Ascending aorta (tissue), 2 donors: ENCODE data around the gene SREK1IP1. TPM values are rescaled to one million over a fixed set of nuclear protein-coding genes. Genes with fewer than 3 reads are reported as not detected.

Source experiments
- DNase-seq, 2 donors: peaks; one replicate each; pipeline ENCODE4 v3.0.0-alpha.2; 2019; ENCODE audit warnings: low spot score in 2 of 2
- H3K27ac ChIP-seq, 2 donors: fragments of 200-600 bp; sonication (generic); one replicate each; pipeline ENCODE4 v1.5.1; 2016 to 2017; ENCODE audit warnings: mild to moderate bottlenecking in 1 of 2
- H3K27me3 ChIP-seq: fragments of 200-600 bp; sonication (generic); one replicate; pipeline ENCODE4 v1.5.1; 2017
- H3K36me3 ChIP-seq, 2 donors: fragments of 200-600 bp; sonication (generic); one replicate each; pipeline ENCODE4 v1.5.1; 2016
- H3K4me1 ChIP-seq, 2 donors: fragments of 200-600 bp; sonication (generic); one replicate each; pipeline ENCODE4 v1.5.1; 2016 to 2017; ENCODE audit warnings: mild to moderate bottlenecking in 1 of 2
- H3K4me3 ChIP-seq, 2 donors: fragments of 200-600 bp; sonication (generic); one replicate each; pipeline ENCODE4 v1.5.1; 2016 to 2017; ENCODE audit warnings: mild to moderate bottlenecking in 1 of 2
- H3K9me3 ChIP-seq, 2 donors: fragments of 200-600 bp; sonication (generic); one replicate each; pipeline ENCODE4 v1.5.1; 2016
- intact Hi-C: fragments of 100-400 bp; cut with DNase I; formaldehyde crosslinking; loops from one replicate; pipeline ENCODE4 v1.15.1; 2023
- total RNA-seq: library from RNA; depleted of rRNA; stranded (reverse); fragments of >200 nt; gene quantifications from one replicate; pipeline ENCODE4 v1.1.0, GENCODE V29; 2016
- TF ChIP-seq, protein P1 (sequence below), 3 experiments: fragments of 200-600 bp in 2 of 3; fragments of 450-650 bp in 1 of 3; sonication (generic) in 2 of 3; IDR thresholded peaks; one replicate each; pipeline ENCODE4 v1.5.1; 2016 to 2019; ENCODE audit warnings: antibody characterized with exemption in 3 of 3, mild to moderate bottlenecking in 1 of 3, moderate library complexity in 1 of 3

The SREK1IP1 gene
- total RNA-seq, 1 donor from 2014 or later: 7.9 TPM

GRCh38 chr5:64693636-64694035 lies 74.9 kb downstream of the SREK1IP1 start:
- Histone ChIP-seq H3K27me3 (no peaks in the 10 kb centered on the region), H3K9me3 (peaks cover 0 to 11% of the 10 kb centered on the region in 2 donors), H3K4me3 (no peak overlapping the region), H3K4me1 (no peaks in the 10 kb centered on the region), H3K36me3 (no peaks in the 10 kb centered on the region), H3K27ac (no peak overlapping the region)
- intact Hi-C loops: no loop called here
- TF ChIP-seq, protein P1, sequence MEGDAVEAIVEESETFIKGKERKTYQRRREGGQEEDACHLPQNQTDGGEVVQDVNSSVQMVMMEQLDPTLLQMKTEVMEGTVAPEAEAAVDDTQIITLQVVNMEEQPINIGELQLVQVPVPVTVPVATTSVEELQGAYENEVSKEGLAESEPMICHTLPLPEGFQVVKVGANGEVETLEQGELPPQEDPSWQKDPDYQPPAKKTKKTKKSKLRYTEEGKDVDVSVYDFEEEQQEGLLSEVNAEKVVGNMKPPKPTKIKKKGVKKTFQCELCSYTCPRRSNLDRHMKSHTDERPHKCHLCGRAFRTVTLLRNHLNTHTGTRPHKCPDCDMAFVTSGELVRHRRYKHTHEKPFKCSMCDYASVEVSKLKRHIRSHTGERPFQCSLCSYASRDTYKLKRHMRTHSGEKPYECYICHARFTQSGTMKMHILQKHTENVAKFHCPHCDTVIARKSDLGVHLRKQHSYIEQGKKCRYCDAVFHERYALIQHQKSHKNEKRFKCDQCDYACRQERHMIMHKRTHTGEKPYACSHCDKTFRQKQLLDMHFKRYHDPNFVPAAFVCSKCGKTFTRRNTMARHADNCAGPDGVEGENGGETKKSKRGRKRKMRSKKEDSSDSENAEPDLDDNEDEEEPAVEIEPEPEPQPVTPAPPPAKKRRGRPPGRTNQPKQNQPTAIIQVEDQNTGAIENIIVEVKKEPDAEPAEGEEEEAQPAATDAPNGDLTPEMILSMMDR (IDR thresholded peaks at IDR 0.05): no peak
- no peak for DNase-seq

DNA sequence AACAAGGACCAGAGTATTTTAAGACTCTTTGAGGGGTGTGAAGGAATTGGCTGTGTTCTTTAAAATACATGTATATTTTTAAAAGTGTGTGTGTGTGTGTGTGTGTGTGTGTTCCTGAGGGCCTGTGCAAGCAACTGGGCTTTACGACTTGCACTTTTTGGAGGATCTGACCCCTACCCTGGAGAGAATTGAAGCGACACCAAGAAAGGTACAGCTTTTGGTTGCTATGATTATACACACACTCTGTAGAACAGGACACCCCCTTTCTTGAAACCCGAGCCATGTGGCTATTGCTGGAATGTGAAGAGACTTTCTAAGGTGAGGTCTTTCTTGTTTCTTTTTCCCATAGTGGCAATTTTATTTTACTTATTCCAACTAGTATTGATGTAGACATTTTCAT lies 77.2 kb downstream of the SREK1IP1 start:
- Histone ChIP-seq H3K4me1 (no peaks in the 10 kb centered on the region), H3K4me3 (no peak overlapping the region)
- intact Hi-C loops: no loop called here

GRCh38 chr5:64690417-64691151 lies 77.9 kb downstream of the SREK1IP1 start, which contains the start of gene SHISAL2B:
TSS of gene SHISAL2B (plus strand) at chr5:64690503. CDS start at chr5:64690624, 121 bp downstream.
- Histone ChIP-seq H3K27ac (no peak within 1 kb of the TSS), H3K27me3 (no peaks in the 10 kb centered on the region), H3K4me3 (peak within 1 kb of the TSS; percentile 39 to 48), H3K9me3 (no peaks in the 10 kb centered on the region), H3K36me3 (no peaks in the 10 kb centered on the region), H3K4me1 (no peaks in the 10 kb centered on the region)
- no peak for DNase-seq
- intact Hi-C loops: no loop called here
- TF ChIP-seq, protein P1 (IDR thresholded peaks at IDR 0.05): no peak

More for the DNA sequence above, 77.2 kb downstream of the SREK1IP1 start:
- no peaks in the 10 kb centered on the region for H3K36me3 ChIP-seq
- H3K27ac ChIP-seq: no peak overlapping the region
- no peaks in the 10 kb centered on the region for H3K27me3 ChIP-seq
- DNase-seq: no peak
- H3K9me3 ChIP-seq: peaks cover 0 to under 1% of the 10 kb centered on the region in 2 donors
- TF ChIP-seq, protein P1 (IDR thresholded peaks at IDR 0.05): no peak

DNA sequence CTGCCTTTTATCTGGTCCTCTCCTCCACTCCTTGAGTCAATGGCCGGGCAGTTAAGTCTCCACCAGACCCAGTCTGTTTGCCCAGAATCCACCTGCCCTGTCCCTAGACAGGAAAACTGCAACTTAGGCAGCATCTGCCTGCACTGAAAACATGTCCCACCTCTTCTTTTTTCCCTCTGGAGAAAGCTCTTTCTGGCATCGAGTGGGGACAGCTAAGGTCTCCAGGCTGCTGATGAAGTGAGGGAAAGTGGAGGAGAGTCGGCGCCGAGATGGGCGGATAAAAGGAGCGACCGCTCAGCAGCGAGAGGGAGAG lies 78.4 kb downstream of the SREK1IP1 start:
- H3K4me1 ChIP-seq: no peaks in the 10 kb centered on the region
- peak overlapping the region; percentile 39 to 48 for H3K4me3 ChIP-seq
- H3K36me3 ChIP-seq: no peaks in the 10 kb centered on the region
- H3K27me3 ChIP-seq: no peaks in the 10 kb centered on the region
- intact Hi-C loops: no loop called here
- TF ChIP-seq, protein P1 (IDR thresholded peaks at IDR 0.05): no peak
- no peak for DNase-seq
- H3K27ac ChIP-seq: no peak overlapping the region
- no peaks in the 10 kb centered on the region for H3K9me3 ChIP-seq

GRCh38 chr5:64688965-64689364 lies 79.5 kb downstream of the SREK1IP1 start:
- Histone ChIP-seq H3K27ac (no peak overlapping the region), H3K27me3 (no peaks in the 10 kb centered on the region), H3K9me3 (no peaks in the 10 kb centered on the region), H3K36me3 (no peaks in the 10 kb centered on the region), H3K4me1 (no peaks in the 10 kb centered on the region), H3K4me3 (no peak overlapping the region)
- TF ChIP-seq, protein P1 (IDR thresholded peaks at IDR 0.05): no peak
- DNase-seq: no peak
- intact Hi-C loops: no loop called here
